PC-9 (cell line): Measurements from ENCODE around the gene ARHGAP26.

ENCODE experiments used
- CTCF ChIP-seq: fragments of 200-600 bp; sonication (generic); conservative IDR thresholded peaks from 2 replicates; pipeline ENCODE4 v1.6.1; 2017; ENCODE audit warnings: mixed run types, antibody characterized with exemption, mild to moderate bottlenecking, moderate library complexity
- EZH2 ChIP-seq: fragments of 200-600 bp; sonication (generic); IDR thresholded peaks from 2 replicates; pipeline ENCODE4 v1.8.0; 2017; ENCODE audit warnings: antibody characterized with exemption, low read depth

DNA sequence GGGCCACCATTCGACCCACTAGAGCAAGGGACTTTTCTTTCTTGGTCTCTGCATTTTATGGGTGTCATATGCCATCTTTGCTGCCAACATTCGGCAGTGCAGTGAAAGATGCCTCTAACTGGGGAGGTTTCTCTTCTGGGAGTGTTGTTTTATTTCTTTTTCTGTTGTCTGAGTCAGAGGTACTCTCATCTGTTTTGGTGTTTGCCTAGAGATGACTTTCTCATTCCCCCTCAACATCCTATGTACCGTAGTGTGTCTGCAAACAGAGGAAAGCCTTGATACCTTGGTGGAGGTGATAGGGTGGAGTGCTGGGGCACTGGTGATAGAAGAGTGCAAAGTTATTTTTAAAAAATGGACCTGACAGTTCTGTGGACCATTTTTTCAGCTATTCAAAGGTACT lies 182.1 kb downstream of the ARHGAP26 start:
- TF ChIP-seq CTCF (no peak), EZH2 (no peak)
